OCI-LY1 (cell line): ENCODE data around the gene FCAR.
A peak's percentile ranks its signal among the peaks of the same experiment; 100 is the strongest.
"Not testable (repeated sequence)": the region's sequence is repeated elsewhere in the genome, so short reads cannot be mapped to it uniquely, and the experiment has no call there.

Experiments used
- H2AFZ ChIP-seq: fragments of 200-600 bp; sonication (generic), shearing (Covaris generic); 2 replicates; pipeline ENCODE4 v1.6.0; 2014; ENCODE audit warnings: antibody characterized with exemption, mild to moderate bottlenecking, low read length
- H3F3A ChIP-seq: fragments of 200-600 bp; sonication (generic), shearing (Covaris generic); 2 replicates; pipeline ENCODE4 v1.6.0; 2014; ENCODE audit warnings: mild to moderate bottlenecking, antibody characterized with exemption, low read length, moderate library complexity; ENCODE audit not compliant: insufficient read depth
- H3K27ac ChIP-seq: fragments of 200-600 bp; sonication (generic); 2 replicates; pipeline ENCODE4 v1.5.1; 2014; ENCODE audit warnings: low read length, mixed run types, mild to moderate bottlenecking, low read depth; ENCODE audit not compliant: poor library complexity, severe bottlenecking
- H3K27me3 ChIP-seq: fragments of 200-600 bp; sonication (generic); 2 replicates; pipeline ENCODE4 v1.6.0; 2014; ENCODE audit warnings: antibody characterized with exemption, mild to moderate bottlenecking, low read length, moderate library complexity; ENCODE audit not compliant: insufficient read depth
- H3K36me3 ChIP-seq: fragments of 200-600 bp; sonication (generic); 2 replicates; pipeline ENCODE4 v1.6.1; 2014; ENCODE audit warnings: mild to moderate bottlenecking, antibody characterized with exemption, low read length, moderate library complexity, mixed read lengths; ENCODE audit not compliant: insufficient read depth
- H3K4me1 ChIP-seq: fragments of 200-600 bp; sonication (generic); 2 replicates; pipeline ENCODE4 v1.5.1; 2014; ENCODE audit warnings: mild to moderate bottlenecking, low read length, moderate library complexity; ENCODE audit not compliant: insufficient read depth, severe bottlenecking
- H3K4me2 ChIP-seq: fragments of 200-600 bp; sonication (generic), shearing (Covaris generic); 2 replicates; pipeline ENCODE4 v1.6.1; 2014; ENCODE audit warnings: low read length
- H3K4me3 ChIP-seq: fragments of 200-600 bp; sonication (generic); 2 replicates; pipeline ENCODE4 v1.5.1; 2014; ENCODE audit warnings: low read length, low read depth, mild to moderate bottlenecking, mixed read lengths; ENCODE audit not compliant: poor library complexity, severe bottlenecking
- H3K79me2 ChIP-seq: fragments of 200-600 bp; shearing (Covaris generic); 2 replicates; pipeline ENCODE4 v1.6.1; 2016; ENCODE audit warnings: mixed run types, low read length, mixed read lengths; ENCODE audit not compliant: insufficient read depth
- H3K9ac ChIP-seq: fragments of 200-600 bp; sonication (generic), shearing (Covaris generic); 2 replicates; pipeline ENCODE4 v1.6.1; 2014; ENCODE audit warnings: mild to moderate bottlenecking, low read length, mixed read lengths
- H3K9me2 ChIP-seq: fragments of 200-600 bp; sonication (generic), shearing (Covaris generic); 2 replicates; pipeline ENCODE4 v1.6.1; 2014; ENCODE audit warnings: low read depth, mild to moderate bottlenecking, low read length, mixed read lengths
- H3K9me3 ChIP-seq: fragments of 200-600 bp; shearing (Covaris generic); 2 replicates; pipeline ENCODE4 v1.6.1; 2014; ENCODE audit warnings: low read length, mixed read lengths
- H4K20me1 ChIP-seq: fragments of 200-600 bp; sonication (generic), shearing (Covaris generic); 2 replicates; pipeline ENCODE4 v1.6.0; 2016; ENCODE audit warnings: mild to moderate bottlenecking, low read length; ENCODE audit not compliant: insufficient read depth
- EZH2 ChIP-seq: fragments of 200-600 bp; sonication (generic), shearing (Covaris generic); IDR thresholded peaks from 2 replicates; pipeline ENCODE4 v1.8.0; 2017; ENCODE audit warnings: borderline replicate concordance, mixed run types, mild to moderate bottlenecking, antibody characterized with exemption, low read length, moderate library complexity, mixed read lengths
- TF ChIP-seq, protein P1 (sequence below): fragments of 200-600 bp; sonication (generic), shearing (Covaris generic); IDR thresholded peaks from 2 replicates; pipeline ENCODE4 v1.5.1; 2017; ENCODE audit warnings: mild to moderate bottlenecking, antibody characterized with exemption, low read length, moderate library complexity, mixed read lengths

The FCAR gene

DNA sequence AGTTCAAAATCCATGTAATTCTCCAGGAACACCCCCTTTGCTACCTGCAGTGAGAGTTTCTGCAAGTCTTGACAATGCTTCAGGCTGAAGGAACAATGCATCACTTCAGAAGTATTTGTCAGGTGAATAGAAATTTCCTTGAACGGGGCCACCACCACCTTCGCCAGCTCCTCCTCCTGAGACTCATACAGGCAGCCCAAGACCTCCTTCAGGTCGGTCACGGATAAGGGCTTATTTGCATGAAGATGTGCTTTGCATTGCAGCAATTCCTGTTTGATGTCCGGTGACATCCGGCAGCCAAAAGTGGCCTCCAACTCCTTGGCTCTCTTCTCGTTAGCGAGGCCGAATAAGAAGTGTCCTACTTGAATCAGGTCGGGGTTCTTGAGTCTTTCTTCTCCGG, 64.9 kb downstream of the FCAR start:
- no peak for TF ChIP-seq EZH2
- TF ChIP-seq, protein P1, sequence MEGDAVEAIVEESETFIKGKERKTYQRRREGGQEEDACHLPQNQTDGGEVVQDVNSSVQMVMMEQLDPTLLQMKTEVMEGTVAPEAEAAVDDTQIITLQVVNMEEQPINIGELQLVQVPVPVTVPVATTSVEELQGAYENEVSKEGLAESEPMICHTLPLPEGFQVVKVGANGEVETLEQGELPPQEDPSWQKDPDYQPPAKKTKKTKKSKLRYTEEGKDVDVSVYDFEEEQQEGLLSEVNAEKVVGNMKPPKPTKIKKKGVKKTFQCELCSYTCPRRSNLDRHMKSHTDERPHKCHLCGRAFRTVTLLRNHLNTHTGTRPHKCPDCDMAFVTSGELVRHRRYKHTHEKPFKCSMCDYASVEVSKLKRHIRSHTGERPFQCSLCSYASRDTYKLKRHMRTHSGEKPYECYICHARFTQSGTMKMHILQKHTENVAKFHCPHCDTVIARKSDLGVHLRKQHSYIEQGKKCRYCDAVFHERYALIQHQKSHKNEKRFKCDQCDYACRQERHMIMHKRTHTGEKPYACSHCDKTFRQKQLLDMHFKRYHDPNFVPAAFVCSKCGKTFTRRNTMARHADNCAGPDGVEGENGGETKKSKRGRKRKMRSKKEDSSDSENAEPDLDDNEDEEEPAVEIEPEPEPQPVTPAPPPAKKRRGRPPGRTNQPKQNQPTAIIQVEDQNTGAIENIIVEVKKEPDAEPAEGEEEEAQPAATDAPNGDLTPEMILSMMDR, result no peak
- Histone ChIP-seq H3K79me2 (no peaks in the 10 kb centered on the region), H3K9me3 (peaks cover 5% of the 10 kb centered on the region), H3K9me2 (no peaks in the 10 kb centered on the region), H3F3A (no peaks in the 10 kb centered on the region), H3K27ac (peak overlapping the region; percentile 79), H3K4me1 (peaks cover 49% of the 10 kb centered on the region), H4K20me1 (no peaks in the 10 kb centered on the region), H3K9ac (peak overlapping the region; percentile 13; the same call in 1 of the 2 replicates), H3K27me3 (no peaks in the 10 kb centered on the region), H3K36me3 (peaks cover 35% of the 10 kb centered on the region), H3K4me3 (peak overlapping the region; percentile 55), H3K4me2 (peak overlapping the region; percentile 57), H2AFZ (no peak overlapping the region)

DNA sequence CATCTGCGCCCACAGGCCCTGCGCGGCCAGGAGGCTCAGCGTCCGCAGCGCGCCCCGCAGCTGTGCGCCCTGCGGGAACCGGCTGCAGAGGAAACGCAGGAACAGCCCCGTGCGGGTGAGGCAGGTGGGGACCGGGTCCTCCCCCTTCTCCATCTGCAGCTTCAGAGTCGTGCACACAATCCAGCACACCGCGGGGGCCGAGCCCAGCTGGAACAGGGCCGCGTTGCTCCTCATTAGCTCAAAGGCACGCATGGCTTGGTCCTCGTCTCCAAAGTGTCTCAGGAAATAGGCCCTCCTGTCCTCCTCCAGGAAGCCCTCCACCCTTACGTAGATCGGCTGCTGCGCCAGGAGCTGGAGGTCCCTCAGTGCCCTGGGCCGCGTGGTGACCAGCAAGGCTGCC, 65.5 kb downstream of the FCAR start:
- H2AFZ ChIP-seq, result not testable (repeated sequence)

More for the DNA sequence above, 65.5 kb downstream of the FCAR start:
- not testable (repeated sequence) for H3F3A ChIP-seq, H3K9me3 ChIP-seq, H3K4me2 ChIP-seq, H4K20me1 ChIP-seq, H3K79me2 ChIP-seq, H3K27me3 ChIP-seq, H3K9ac ChIP-seq, H3K9me2 ChIP-seq
- peaks cover 28% of the 10 kb centered on the region for H3K36me3 ChIP-seq
- peak overlapping the region; percentile 79 for H3K27ac ChIP-seq
- H3K4me3 ChIP-seq, result peak overlapping the region; percentile 55
- H3K4me1 ChIP-seq, result peaks cover 49% of the 10 kb centered on the region
